ENCODE data around the gene ELOVL1. TPM values are rescaled to one million over a fixed set of nuclear protein-coding genes. Genes with fewer than 3 reads are reported as not detected.

ELOVL1 gene
- total and polyA plus RNA-seq, 2 of the 13 experiments (the other 11 are each of a cell fraction or from before 2014, with no cell fraction given) = 55.2 to 77.4 TPM

DNA sequence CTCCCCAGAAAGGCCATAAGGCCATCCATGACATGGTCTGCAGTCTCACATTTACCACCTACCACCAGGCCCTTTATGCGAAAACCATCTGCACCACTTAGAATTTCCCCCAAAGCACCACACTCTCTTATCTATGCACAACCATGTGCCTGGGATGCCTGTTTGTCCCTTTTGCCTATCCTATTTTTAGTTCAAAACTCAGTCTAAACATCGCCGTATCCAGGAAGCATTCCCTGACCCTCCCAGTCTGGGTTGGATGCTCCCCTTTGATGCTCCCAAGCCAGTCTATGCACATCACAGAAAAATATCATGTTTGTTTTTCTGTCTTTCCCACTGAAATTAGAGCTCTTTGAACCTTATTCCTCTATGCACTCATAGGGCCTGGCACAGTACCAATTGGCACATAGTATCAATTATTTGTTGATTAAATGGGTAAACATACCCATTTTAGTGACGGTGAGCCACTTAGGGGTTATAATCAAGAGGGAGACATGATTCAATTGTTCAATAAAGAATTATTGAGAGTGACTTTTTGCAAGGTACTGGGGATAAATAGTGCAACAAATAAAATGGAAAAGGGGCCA, 23.5 kb downstream of the ELOVL1 start:
- Histone ChIP-seq H3K9ac (ENCODE audit: insufficient read depth, low read depth, low read length) (no peak overlapping the region), H2AFZ (ENCODE audit: low read length) (no peak overlapping the region), H4K20me1 (ENCODE audit: insufficient read depth, low read length) (no peaks in the 10 kb centered on the region), H3K4me3 (replicated peaks in 1 of 3; ENCODE audit: insufficient read depth in 1 of 3, low read depth in 2 of 3, low read length in 3 of 3) (no peak overlapping the region), H3K36me3 (replicated peaks in 1 of 2; ENCODE audit: control insufficient read depth in 1 of 2, insufficient read depth in 2 of 2, low read length in 2 of 2) (no peaks in the 10 kb centered on the region), H3K4me1 (ENCODE audit: insufficient read depth, low read length) (peaks cover 57% of the 10 kb centered on the region), H3K27me3 (ENCODE audit: control insufficient read depth in 1 of 2, insufficient read depth in 2 of 2, low read length in 2 of 2) (no peaks in the 10 kb centered on the region; a peak in 1 of 5 replicates), H3K4me2 (ENCODE audit: low read depth, low read length) (no peak overlapping the region), H3K27ac (ENCODE audit: extremely low read length, insufficient read depth, low read length) (no peak overlapping the region), H3K9me3 (ENCODE audit: low read length) (no peaks in the 10 kb centered on the region), H3K79me2 (ENCODE audit: insufficient read depth, low read length) (no peaks in the 10 kb centered on the region)
- WGBS (ENCODE audit: low lambda C conversion rate) = 28% methylated on average over 4 of the region's 4 CpGs
- intact Hi-C loops (cut with micrococcal nuclease; ENCODE audit: unreplicated experiment) (no loop called here), in situ Hi-C loops (cut with HindIII; ENCODE audit: extremely low pct_ligation_motif_present, low pct_unique_long_range_greater_than_20kb) (no loop called here)
- ATAC-seq (no peak), DNase-seq (ENCODE audit: low spot score) (peak; percentile 50), FAIRE-seq (no peak)
- BruUV-seq (replicated peaks) = no TSS peak
- POLR2A ChIA-PET = interaction anchor here (1.1 to 1.6 kb wide), 2 partner anchors 14 to 59 kb away, joined by 3 to 5 read pairs; partner anchors contain the start of gene C1orf210
- CTCF ChIA-PET (ENCODE audit: low intra/inter-chr PET ratio, low total read pairs) = no interaction called here
- TF ChIP-seq ZNF235 (CRISPR knock-in tag; IDR thresholded peaks at IDR 0.05; ENCODE audit: borderline replicate concordance) (no peak), SKI (IDR thresholded peaks at IDR 0.05; ENCODE audit: partially characterized antibody) (peak; percentile 50), HOXA7 (CRISPR knock-in tag; IDR thresholded peaks at IDR 0.05) (no peak), HMG20A (CRISPR knock-in tag; IDR thresholded peaks at IDR 0.05; ENCODE audit: borderline replicate concordance) (peak; percentile 20; the same call in 1 of the 2 replicates), TCF7 (IDR thresholded peaks at IDR 0.05; ENCODE audit: low read depth) (peak; percentile 35; the same call in 1 of the 2 replicates), CREM (IDR thresholded peaks at IDR 0.05) (no peak), CREM (CRISPR knock-in tag; IDR thresholded peaks at IDR 0.05) (no peak), ZNF138 (CRISPR knock-in tag; IDR thresholded peaks at IDR 0.05; ENCODE audit: low read depth) (no peak), ZBTB8A (CRISPR knock-in tag; IDR thresholded peaks at IDR 0.05; ENCODE audit: borderline replicate concordance, low read depth) (no peak), TBX2 (CRISPR knock-in tag; IDR thresholded peaks at IDR 0.05; ENCODE audit: borderline replicate concordance) (no peak), MXD4 (CRISPR knock-in tag; IDR thresholded peaks at IDR 0.05) (no peak), TEAD3 (CRISPR knock-in tag; optimal IDR thresholded peaks at IDR 0.05; ENCODE audit: borderline replicate concordance) (no peak), BRD4 (CRISPR knock-in tag; IDR thresholded peaks at IDR 0.05) (no peak), NCOR1 (IDR thresholded peaks at IDR 0.05; ENCODE audit: borderline replicate concordance, low read length) (no peak; the same call in 1 of the 2 replicates), FOXP1 (IDR thresholded peaks at IDR 0.05) (no peak), FOXP1 (CRISPR knock-in tag; IDR thresholded peaks at IDR 0.05) (no peak)
- TF ChIP-seq, protein P1, sequence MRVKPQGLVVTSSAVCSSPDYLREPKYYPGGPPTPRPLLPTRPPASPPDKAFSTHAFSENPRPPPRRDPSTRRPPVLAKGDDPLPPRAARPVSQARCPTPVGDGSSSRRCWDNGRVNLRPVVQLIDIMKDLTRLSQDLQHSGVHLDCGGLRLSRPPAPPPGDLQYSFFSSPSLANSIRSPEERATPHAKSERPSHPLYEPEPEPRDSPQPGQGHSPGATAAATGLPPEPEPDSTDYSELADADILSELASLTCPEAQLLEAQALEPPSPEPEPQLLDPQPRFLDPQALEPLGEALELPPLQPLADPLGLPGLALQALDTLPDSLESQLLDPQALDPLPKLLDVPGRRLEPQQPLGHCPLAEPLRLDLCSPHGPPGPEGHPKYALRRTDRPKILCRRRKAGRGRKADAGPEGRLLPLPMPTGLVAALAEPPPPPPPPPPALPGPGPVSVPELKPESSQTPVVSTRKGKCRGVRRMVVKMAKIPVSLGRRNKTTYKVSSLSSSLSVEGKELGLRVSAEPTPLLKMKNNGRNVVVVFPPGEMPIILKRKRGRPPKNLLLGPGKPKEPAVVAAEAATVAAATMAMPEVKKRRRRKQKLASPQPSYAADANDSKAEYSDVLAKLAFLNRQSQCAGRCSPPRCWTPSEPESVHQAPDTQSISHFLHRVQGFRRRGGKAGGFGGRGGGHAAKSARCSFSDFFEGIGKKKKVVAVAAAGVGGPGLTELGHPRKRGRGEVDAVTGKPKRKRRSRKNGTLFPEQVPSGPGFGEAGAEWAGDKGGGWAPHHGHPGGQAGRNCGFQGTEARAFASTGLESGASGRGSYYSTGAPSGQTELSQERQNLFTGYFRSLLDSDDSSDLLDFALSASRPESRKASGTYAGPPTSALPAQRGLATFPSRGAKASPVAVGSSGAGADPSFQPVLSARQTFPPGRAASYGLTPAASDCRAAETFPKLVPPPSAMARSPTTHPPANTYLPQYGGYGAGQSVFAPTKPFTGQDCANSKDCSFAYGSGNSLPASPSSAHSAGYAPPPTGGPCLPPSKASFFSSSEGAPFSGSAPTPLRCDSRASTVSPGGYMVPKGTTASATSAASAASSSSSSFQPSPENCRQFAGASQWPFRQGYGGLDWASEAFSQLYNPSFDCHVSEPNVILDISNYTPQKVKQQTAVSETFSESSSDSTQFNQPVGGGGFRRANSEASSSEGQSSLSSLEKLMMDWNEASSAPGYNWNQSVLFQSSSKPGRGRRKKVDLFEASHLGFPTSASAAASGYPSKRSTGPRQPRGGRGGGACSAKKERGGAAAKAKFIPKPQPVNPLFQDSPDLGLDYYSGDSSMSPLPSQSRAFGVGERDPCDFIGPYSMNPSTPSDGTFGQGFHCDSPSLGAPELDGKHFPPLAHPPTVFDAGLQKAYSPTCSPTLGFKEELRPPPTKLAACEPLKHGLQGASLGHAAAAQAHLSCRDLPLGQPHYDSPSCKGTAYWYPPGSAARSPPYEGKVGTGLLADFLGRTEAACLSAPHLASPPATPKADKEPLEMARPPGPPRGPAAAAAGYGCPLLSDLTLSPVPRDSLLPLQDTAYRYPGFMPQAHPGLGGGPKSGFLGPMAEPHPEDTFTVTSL (CRISPR knock-in tag; IDR thresholded peaks at IDR 0.05; ENCODE audit: borderline replicate concordance) = no peak
- TF ChIP-seq, protein P2, sequence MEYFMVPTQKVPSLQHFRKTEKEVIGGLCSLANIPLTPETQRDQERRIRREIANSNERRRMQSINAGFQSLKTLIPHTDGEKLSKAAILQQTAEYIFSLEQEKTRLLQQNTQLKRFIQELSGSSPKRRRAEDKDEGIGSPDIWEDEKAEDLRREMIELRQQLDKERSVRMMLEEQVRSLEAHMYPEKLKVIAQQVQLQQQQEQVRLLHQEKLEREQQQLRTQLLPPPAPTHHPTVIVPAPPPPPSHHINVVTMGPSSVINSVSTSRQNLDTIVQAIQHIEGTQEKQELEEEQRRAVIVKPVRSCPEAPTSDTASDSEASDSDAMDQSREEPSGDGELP (IDR thresholded peaks at IDR 0.05; ENCODE audit: borderline replicate concordance, low read depth) = no peak
- TF ChIP-seq, protein P3, sequence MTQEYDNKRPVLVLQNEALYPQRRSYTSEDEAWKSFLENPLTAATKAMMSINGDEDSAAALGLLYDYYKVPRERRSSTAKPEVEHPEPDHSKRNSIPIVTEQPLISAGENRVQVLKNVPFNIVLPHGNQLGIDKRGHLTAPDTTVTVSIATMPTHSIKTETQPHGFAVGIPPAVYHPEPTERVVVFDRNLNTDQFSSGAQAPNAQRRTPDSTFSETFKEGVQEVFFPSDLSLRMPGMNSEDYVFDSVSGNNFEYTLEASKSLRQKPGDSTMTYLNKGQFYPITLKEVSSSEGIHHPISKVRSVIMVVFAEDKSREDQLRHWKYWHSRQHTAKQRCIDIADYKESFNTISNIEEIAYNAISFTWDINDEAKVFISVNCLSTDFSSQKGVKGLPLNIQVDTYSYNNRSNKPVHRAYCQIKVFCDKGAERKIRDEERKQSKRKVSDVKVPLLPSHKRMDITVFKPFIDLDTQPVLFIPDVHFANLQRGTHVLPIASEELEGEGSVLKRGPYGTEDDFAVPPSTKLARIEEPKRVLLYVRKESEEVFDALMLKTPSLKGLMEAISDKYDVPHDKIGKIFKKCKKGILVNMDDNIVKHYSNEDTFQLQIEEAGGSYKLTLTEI (CRISPR knock-in tag; conservative IDR thresholded peaks at IDR 0.05) = no peak
